ENCODE measurements around the gene UGT1A8.
A peak's percentile ranks its signal among the peaks of the same experiment; 100 is the strongest.
"Not testable (repeated sequence)": the region's sequence is repeated elsewhere in the genome, so short reads cannot be mapped to it uniquely, and the experiment has no call there.

The UGT1A8 gene

DNA sequence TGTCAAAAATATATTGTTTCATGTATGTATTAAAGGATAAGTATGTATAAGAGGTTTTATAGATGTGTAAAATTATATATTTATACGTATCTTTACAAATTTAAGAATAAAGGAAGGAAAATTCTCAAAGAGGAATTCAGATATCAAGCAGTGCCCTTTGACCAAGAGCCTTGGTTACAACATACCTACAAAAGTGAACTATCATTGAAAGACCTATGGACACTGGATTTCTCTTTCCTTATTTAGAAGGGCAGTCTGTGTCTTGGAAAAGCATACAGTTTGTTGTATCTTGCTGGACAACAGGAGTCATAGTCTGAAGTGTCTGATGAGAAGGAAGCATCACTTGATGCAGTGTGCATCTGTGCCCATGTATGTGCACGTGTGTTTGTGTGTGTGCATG is 29.0 kb upstream of the UGT1A8 start:
- Histone ChIP-seq H3K27me3 (replicated peaks; ENCODE audit: control insufficient read depth, insufficient read depth, low read length) (no peaks in the 10 kb centered on the region), H3K36me3 (ENCODE audit: control insufficient read depth, insufficient read depth, low read length) (no peaks in the 10 kb centered on the region), H3K4me3 (replicated peaks; ENCODE audit: low read depth, low read length) (no peak overlapping the region)
- DNase-seq (ENCODE audit: extremely low read depth, insufficient read length) = no peak
- TF ChIP-seq, protein P1, sequence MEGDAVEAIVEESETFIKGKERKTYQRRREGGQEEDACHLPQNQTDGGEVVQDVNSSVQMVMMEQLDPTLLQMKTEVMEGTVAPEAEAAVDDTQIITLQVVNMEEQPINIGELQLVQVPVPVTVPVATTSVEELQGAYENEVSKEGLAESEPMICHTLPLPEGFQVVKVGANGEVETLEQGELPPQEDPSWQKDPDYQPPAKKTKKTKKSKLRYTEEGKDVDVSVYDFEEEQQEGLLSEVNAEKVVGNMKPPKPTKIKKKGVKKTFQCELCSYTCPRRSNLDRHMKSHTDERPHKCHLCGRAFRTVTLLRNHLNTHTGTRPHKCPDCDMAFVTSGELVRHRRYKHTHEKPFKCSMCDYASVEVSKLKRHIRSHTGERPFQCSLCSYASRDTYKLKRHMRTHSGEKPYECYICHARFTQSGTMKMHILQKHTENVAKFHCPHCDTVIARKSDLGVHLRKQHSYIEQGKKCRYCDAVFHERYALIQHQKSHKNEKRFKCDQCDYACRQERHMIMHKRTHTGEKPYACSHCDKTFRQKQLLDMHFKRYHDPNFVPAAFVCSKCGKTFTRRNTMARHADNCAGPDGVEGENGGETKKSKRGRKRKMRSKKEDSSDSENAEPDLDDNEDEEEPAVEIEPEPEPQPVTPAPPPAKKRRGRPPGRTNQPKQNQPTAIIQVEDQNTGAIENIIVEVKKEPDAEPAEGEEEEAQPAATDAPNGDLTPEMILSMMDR (IDR thresholded peaks at IDR 0.05; ENCODE audit: insufficient read depth, low read length, poor library complexity, severe bottlenecking) = no peak

GRCh38 chr2:233592706-233593105 is 24.7 kb upstream of the UGT1A8 start:
- H3K27me3 ChIP-seq (replicated peaks; ENCODE audit: control insufficient read depth, insufficient read depth, low read length); H3K4me3 ChIP-seq (replicated peaks; ENCODE audit: low read depth, low read length); H3K36me3 ChIP-seq (ENCODE audit: control insufficient read depth, insufficient read depth, low read length); DNase-seq (ENCODE audit: extremely low read depth, insufficient read length): not testable (repeated sequence)

DNA sequence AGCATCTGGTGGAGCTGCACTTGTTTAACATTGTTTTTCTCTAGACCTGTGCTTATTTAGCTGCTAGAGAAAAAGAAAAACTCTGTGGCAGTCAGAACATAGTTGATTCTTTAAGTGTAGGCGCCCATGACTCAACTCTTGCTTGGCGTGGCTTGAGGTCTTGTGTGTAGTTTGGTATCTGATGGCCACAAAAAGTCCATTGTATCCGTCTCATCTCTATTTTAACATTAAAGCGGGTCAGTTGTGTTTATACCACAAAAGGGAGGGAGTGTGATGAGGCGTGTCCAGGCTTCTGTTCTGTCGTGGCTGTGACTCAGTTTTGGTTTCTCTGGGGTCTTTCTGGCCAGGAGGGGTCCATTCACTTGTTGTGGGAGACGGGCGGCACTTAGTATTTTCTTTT is 24.2 kb upstream of the UGT1A8 start:
- DNase-seq (ENCODE audit: extremely low read depth, insufficient read length) = peak; percentile 10
- no peaks in the 10 kb centered on the region for H3K27me3 ChIP-seq (replicated peaks; ENCODE audit: control insufficient read depth, insufficient read depth, low read length)
- TF ChIP-seq, protein P1 (IDR thresholded peaks at IDR 0.05; ENCODE audit: insufficient read depth, low read length, poor library complexity, severe bottlenecking) = no peak

GRCh38 chr2:233597522-233597921 is 19.9 kb upstream of the UGT1A8 start:
- H3K27me3 ChIP-seq (replicated peaks; ENCODE audit: control insufficient read depth, insufficient read depth, low read length) = no peaks in the 10 kb centered on the region
- H3K36me3 ChIP-seq (ENCODE audit: control insufficient read depth, insufficient read depth, low read length) = no peaks in the 10 kb centered on the region
- no peak for DNase-seq (ENCODE audit: extremely low read depth, insufficient read length)
- H3K4me3 ChIP-seq (replicated peaks; ENCODE audit: low read depth, low read length) = no peak overlapping the region
- TF ChIP-seq, protein P1 (IDR thresholded peaks at IDR 0.05; ENCODE audit: insufficient read depth, low read length, poor library complexity, severe bottlenecking) = no peak

More for the DNA sequence above, 24.2 kb upstream of the UGT1A8 start:
- Histone ChIP-seq H3K36me3 (ENCODE audit: control insufficient read depth, insufficient read depth, low read length) (no peaks in the 10 kb centered on the region), H3K4me3 (replicated peaks; ENCODE audit: low read depth, low read length) (no peak overlapping the region)

DNA sequence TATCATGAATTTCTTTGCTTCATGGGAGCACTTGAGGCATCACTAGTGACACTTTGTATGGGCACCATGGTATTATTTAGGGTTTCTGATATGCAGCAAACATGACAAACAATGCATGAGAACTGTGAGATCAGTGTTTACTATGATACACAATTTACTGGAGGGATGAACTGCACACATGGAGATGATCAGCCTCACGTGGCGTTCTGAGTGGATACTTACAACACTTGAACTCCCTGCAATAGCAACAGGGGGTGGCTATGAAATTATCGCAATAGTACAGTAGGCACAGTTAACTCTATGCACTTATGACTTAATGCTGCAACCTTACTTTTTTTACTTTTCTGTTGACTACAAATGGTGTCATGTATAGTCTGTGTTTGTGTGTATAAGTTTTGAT is 18.5 kb upstream of the UGT1A8 start:
- TF ChIP-seq, protein P1 (IDR thresholded peaks at IDR 0.05; ENCODE audit: insufficient read depth, low read length, poor library complexity, severe bottlenecking) = no peak
- no peak overlapping the region for H3K4me3 ChIP-seq (replicated peaks; ENCODE audit: low read depth, low read length)
- no peak for DNase-seq (ENCODE audit: extremely low read depth, insufficient read length)
- H3K27me3 ChIP-seq (replicated peaks; ENCODE audit: control insufficient read depth, insufficient read depth, low read length) = no peaks in the 10 kb centered on the region
- H3K36me3 ChIP-seq (ENCODE audit: control insufficient read depth, insufficient read depth, low read length) = no peaks in the 10 kb centered on the region

DNA sequence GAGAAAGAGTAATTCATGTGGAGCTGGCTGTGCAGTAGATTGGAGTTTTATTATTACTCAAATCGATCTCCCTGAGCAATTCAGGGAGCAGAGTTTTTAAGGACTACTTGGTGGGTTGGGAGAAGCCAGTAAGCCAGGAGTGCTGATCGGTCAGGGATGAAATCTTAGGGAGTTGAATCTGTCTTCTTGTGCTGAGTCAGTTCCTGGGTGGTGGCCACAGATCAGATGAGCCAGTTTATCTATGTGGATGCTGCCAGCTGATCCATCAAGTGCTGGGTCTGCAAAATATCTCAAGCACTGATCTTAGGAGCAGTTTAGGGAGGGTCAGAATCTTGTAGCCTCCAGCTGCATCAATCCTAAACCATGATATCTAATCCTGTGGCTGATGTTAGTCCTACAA is 17.0 kb upstream of the UGT1A8 start:
- no peak for DNase-seq (ENCODE audit: extremely low read depth, insufficient read length)
- TF ChIP-seq, protein P1 (IDR thresholded peaks at IDR 0.05; ENCODE audit: insufficient read depth, low read length, poor library complexity, severe bottlenecking) = no peak

More for the DNA sequence above, 17.0 kb upstream of the UGT1A8 start:
- Histone ChIP-seq H3K36me3 (ENCODE audit: control insufficient read depth, insufficient read depth, low read length) (no peaks in the 10 kb centered on the region), H3K27me3 (replicated peaks; ENCODE audit: control insufficient read depth, insufficient read depth, low read length) (no peaks in the 10 kb centered on the region), H3K4me3 (replicated peaks; ENCODE audit: low read depth, low read length) (no peak overlapping the region)

All from GM06990 (cell line).